H1 (cell line): ENCODE results near the gene PTPN1.

ENCODE experiments used
- BRCA1 ChIP-seq: IDR thresholded peaks from 2 replicates; pipeline ENCODE4 v1.6.1; 2012; ENCODE audit warnings: low read depth, low read length, improper control_type of control experiment
- CREB1 ChIP-seq: IDR thresholded peaks from 2 replicates; pipeline ENCODE4 v1.6.1; 2012; ENCODE audit warnings: inconsistent platforms
- EP300 ChIP-seq, 2 experiments: IDR thresholded peaks; 1 replicate in 1 of 2; 2 replicates in 1 of 2; pipeline ENCODE4 v1.6.1; 2011 to 2012; ENCODE audit warnings: low read depth in 2 of 2, low read length in 2 of 2, mild to moderate bottlenecking in 2 of 2, borderline replicate concordance in 1 of 2, inconsistent platforms in 1 of 2, moderate library complexity in 1 of 2
- EZH2 ChIP-seq: fragments of 200-600 bp; sonication (generic); IDR thresholded peaks from 2 replicates; pipeline ENCODE4 v1.7.1; 2012; ENCODE audit warnings: low read depth, mild to moderate bottlenecking, moderate library complexity, low read length, inconsistent platforms; ENCODE audit not compliant: severe bottlenecking
- JUND ChIP-seq: IDR thresholded peaks from 2 replicates; pipeline ENCODE4 v1.6.1; 2011; ENCODE audit warnings: mild to moderate bottlenecking, improper control_type of control experiment, low read length
- KDM1A ChIP-seq: fragments of 200-600, 300-600 bp; sonication (generic); IDR thresholded peaks from 2 replicates; pipeline ENCODE4 v1.7.1; 2016; ENCODE audit warnings: mild to moderate bottlenecking, low read length, borderline replicate concordance
- POLR2A ChIP-seq, 2 experiments: IDR thresholded peaks; 1 replicate in 1 of 2; 2 replicates in 1 of 2; pipeline ENCODE4 v1.6.1; 2011; ENCODE audit warnings: low read depth in 2 of 2, low read length in 2 of 2, mild to moderate bottlenecking in 2 of 2; ENCODE audit errors: control extremely low read depth in 1 of 2
- POLR2AphosphoS5 ChIP-seq: IDR thresholded peaks from 2 replicates; pipeline ENCODE4 v1.6.1; 2011; ENCODE audit warnings: low read depth, low read length
- RAD21 ChIP-seq, 2 experiments: IDR thresholded peaks in 1 of 2; conservative IDR thresholded peaks in 1 of 2; 2 replicates each; pipeline ENCODE4 v1.6.1; 2011; ENCODE audit warnings: low read depth in 2 of 2, low read length in 2 of 2, improper control_type of control experiment in 1 of 2, inconsistent platforms in 1 of 2, mild to moderate bottlenecking in 1 of 2, moderate library complexity in 1 of 2
- SIX5 ChIP-seq: IDR thresholded peaks from 2 replicates; pipeline ENCODE4 v1.6.1; 2011; ENCODE audit warnings: mild to moderate bottlenecking, low read depth, low read length
- TAF1 ChIP-seq: IDR thresholded peaks from 2 replicates; pipeline ENCODE4 v1.6.1; 2011; ENCODE audit warnings: mild to moderate bottlenecking, low read depth, low read length
- TCF12 ChIP-seq: IDR thresholded peaks from 2 replicates; pipeline ENCODE4 v1.6.1; 2011; ENCODE audit warnings: low read depth, mild to moderate bottlenecking, low read length
- TF ChIP-seq, protein P1 (sequence below), 3 experiments: IDR thresholded peaks; 1 replicate in 2 of 3; 2 replicates in 1 of 3; pipeline versions ENCODE4 v1.5.1 to v1.6.1; 2011; ENCODE audit warnings: low read length in 3 of 3, mild to moderate bottlenecking in 3 of 3, inconsistent platforms in 2 of 3, low read depth in 1 of 3, moderate library complexity in 1 of 3; ENCODE audit not compliant: insufficient read depth in 1 of 3; ENCODE audit errors: control extremely low read depth in 1 of 3

DNA sequence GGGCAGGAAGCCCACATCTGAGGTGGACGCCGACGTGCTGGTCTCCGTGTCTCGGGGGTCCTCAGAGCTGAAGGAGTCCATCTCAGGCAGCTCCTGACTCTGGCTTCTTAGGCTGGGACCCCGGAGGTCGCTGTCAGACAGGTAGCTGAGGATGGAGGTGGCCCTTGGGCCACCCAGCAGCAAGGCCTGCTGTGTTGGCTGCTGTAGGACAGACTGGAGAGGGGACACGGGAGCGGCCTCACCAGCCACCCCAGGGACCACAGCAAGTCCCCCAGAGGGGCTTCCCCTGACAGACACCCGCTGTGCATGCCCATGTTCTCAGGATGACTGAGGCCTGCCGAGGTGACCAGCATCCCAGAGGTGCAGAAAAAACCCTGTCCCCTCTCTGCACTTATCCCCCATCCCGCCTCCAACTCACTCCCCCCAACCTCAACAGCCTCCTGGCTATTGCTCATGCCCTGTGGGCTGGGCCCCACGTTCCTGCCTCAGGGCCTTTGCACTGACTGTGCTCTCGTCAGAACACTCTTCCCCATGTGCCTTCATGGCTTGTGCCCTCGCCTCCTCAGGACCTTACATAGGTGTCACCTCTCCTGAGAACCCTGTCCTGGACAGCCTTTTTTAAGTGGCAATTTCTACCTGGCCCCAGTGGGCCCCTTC, 92.4 kb downstream of the PTPN1 start:
- TF ChIP-seq, protein P1, sequence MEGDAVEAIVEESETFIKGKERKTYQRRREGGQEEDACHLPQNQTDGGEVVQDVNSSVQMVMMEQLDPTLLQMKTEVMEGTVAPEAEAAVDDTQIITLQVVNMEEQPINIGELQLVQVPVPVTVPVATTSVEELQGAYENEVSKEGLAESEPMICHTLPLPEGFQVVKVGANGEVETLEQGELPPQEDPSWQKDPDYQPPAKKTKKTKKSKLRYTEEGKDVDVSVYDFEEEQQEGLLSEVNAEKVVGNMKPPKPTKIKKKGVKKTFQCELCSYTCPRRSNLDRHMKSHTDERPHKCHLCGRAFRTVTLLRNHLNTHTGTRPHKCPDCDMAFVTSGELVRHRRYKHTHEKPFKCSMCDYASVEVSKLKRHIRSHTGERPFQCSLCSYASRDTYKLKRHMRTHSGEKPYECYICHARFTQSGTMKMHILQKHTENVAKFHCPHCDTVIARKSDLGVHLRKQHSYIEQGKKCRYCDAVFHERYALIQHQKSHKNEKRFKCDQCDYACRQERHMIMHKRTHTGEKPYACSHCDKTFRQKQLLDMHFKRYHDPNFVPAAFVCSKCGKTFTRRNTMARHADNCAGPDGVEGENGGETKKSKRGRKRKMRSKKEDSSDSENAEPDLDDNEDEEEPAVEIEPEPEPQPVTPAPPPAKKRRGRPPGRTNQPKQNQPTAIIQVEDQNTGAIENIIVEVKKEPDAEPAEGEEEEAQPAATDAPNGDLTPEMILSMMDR (IDR thresholded peaks at IDR 0.05; ENCODE audit: control extremely low read depth in 1 of 3, insufficient read depth in 1 of 3, low read depth in 1 of 3, low read length in 3 of 3) = no peak
- TF ChIP-seq JUND = no peak
- TF ChIP-seq TCF12 = no peak
- no peak for TF ChIP-seq EP300 (IDR thresholded peaks at IDR 0.05; ENCODE audit: borderline replicate concordance in 1 of 2, low read depth in 2 of 2, low read length in 2 of 2)
- no peak for TF ChIP-seq TAF1
- TF ChIP-seq SIX5 = no peak
- TF ChIP-seq BRCA1 = no peak
- TF ChIP-seq KDM1A = no peak
- no peak for TF ChIP-seq POLR2AphosphoS5
- no peak for TF ChIP-seq EZH2
- TF ChIP-seq CREB1 = no peak
- no peak for TF ChIP-seq POLR2A (IDR thresholded peaks at IDR 0.05; ENCODE audit: control extremely low read depth in 1 of 2, low read depth in 2 of 2, low read length in 2 of 2)
- TF ChIP-seq RAD21 (IDR thresholded peaks at IDR 0.05 in 1 of 2, conservative IDR thresholded peaks at IDR 0.05 in 1 of 2; ENCODE audit: low read depth in 2 of 2, low read length in 2 of 2) = no peak
